K562 (cell line): ENCODE measurements around the gene NIFK. TPM values are rescaled to one million over a fixed set of nuclear protein-coding genes. Genes with fewer than 3 reads are reported as not detected.
A peak's percentile ranks its signal among the peaks of the same experiment; 100 is the strongest.
"Not testable (repeated sequence)": the region's sequence is repeated elsewhere in the genome, so short reads cannot be mapped to it uniquely, and the experiment has no call there.

Source experiments
- ATAC-seq: fragments of 200-7000 bp; cut with Tn5 transposase; 3 replicates; pipeline ENCODE4 v1.9.1; 2020; ENCODE audit warnings: moderate library complexity
- BruUV-seq: library from RNA; stranded (reverse); fragments of 400-500 nt; replicated peaks from 2 replicates; lab custom pipeline; 2021; lab: Mats Ljungman, UMichigan
- CTCF ChIA-PET: fragments of 300-600 bp; formaldehyde crosslinking; extraction: SDS; loops from one replicate; lab custom pipeline; 2021; ENCODE audit warnings: low intra/inter-chr PET ratio; lab: Yijun Ruan, JAX
- POLR2A ChIA-PET: fragments of 300-600, 350-650 bp; sonication (Branson Sonifier 250); formaldehyde crosslinking; extraction: SDS; loops from one replicate; lab custom pipeline; 2021; ENCODE audit warnings: antibody characterized with exemption, inconsistent platforms; lab: Yijun Ruan, JAX
- DNase-seq, 4 experiments: peaks; one replicate each; pipeline versions ENCODE4 v3.0.0 to v3.0.0-alpha.2; 2011 to 2018; ENCODE audit warnings: low spot score in 3 of 4, mixed read lengths in 3 of 4; ENCODE audit errors: extremely low read depth in 1 of 4
- FAIRE-seq: peaks from 2 replicates; lab custom pipeline; 2011; peaks lifted over from hg19 to GRCh38; lab: Jason Lieb, UNC
- H2AFZ ChIP-seq: 2 replicates; pipeline ENCODE4 v1.6.0; 2011; ENCODE audit warnings: low read depth, low read length, control low read depth, inconsistent platforms
- H3K27ac ChIP-seq: fragments of 200-600 bp; 3 replicates; pipeline ENCODE4 v1.8.0; 2011; ENCODE audit warnings: low read depth, mild to moderate bottlenecking, control low read depth, inconsistent platforms, low read length, moderate library complexity, mixed read lengths; ENCODE audit errors: extremely low read depth
- H3K27me3 ChIP-seq, 2 experiments: fragments of 300-600 bp in 1 of 2; 2 replicates in 1 of 2; 3 replicates in 1 of 2; pipeline versions ENCODE4 v1.6.0 to v1.8.0; 2011; ENCODE audit warnings: inconsistent platforms in 2 of 2, low read length in 2 of 2, mild to moderate bottlenecking in 1 of 2, mixed read lengths in 1 of 2, moderate library complexity in 1 of 2; ENCODE audit not compliant: control insufficient read depth in 2 of 2, insufficient read depth in 2 of 2
- H3K36me3 ChIP-seq: fragments of 300-600 bp; 3 replicates; pipeline ENCODE4 v1.8.0; 2011; ENCODE audit warnings: mild to moderate bottlenecking, low read length, inconsistent platforms; ENCODE audit not compliant: control insufficient read depth, insufficient read depth
- H3K4me1 ChIP-seq, 2 experiments: fragments of 200-600 bp in 1 of 2; replicated peaks in 1 of 2; 2 replicates in 1 of 2; 3 replicates in 1 of 2; pipeline versions ENCODE4 v1.5.1 to v1.8.0; 2011; ENCODE audit warnings: inconsistent platforms in 2 of 2, low read length in 2 of 2, mild to moderate bottlenecking in 1 of 2, mixed read lengths in 1 of 2, moderate library complexity in 1 of 2; ENCODE audit not compliant: control insufficient read depth in 2 of 2, insufficient read depth in 2 of 2
- H3K4me2 ChIP-seq: 2 replicates; pipeline ENCODE4 v1.6.1; 2011; ENCODE audit warnings: low read length, control low read depth, inconsistent platforms, mixed read lengths; ENCODE audit not compliant: insufficient read depth
- H3K4me3 ChIP-seq: fragments of 200-600 bp; sonication (generic), shearing (Covaris generic); 2 replicates; pipeline ENCODE4 v1.5.1; 2016; ENCODE audit warnings: control low read depth, inconsistent platforms
- H3K79me2 ChIP-seq: fragments of 200-600 bp; 3 replicates; pipeline ENCODE4 v1.8.0; 2011; ENCODE audit warnings: low read length, inconsistent platforms; ENCODE audit not compliant: control insufficient read depth, insufficient read depth
- H3K9ac ChIP-seq, 2 experiments: 2 replicates each; pipeline versions ENCODE4 v1.6.0 to v1.6.1; 2011; ENCODE audit warnings: low read depth in 2 of 2, low read length in 2 of 2, control low read depth in 1 of 2, inconsistent platforms in 1 of 2, mild to moderate bottlenecking in 1 of 2, mixed read lengths in 1 of 2; ENCODE audit not compliant: insufficient read depth in 1 of 2
- H3K9me1 ChIP-seq: one replicate; pipeline ENCODE4 v1.6.0; 2011; ENCODE audit warnings: inconsistent platforms, mild to moderate bottlenecking, low read length, moderate library complexity; ENCODE audit not compliant: control insufficient read depth, insufficient read depth
- H3K9me3 ChIP-seq: replicated peaks from 2 replicates; pipeline ENCODE4 v1.5.1; 2011; ENCODE audit warnings: low read depth, low read length, inconsistent platforms; ENCODE audit not compliant: control insufficient read depth, insufficient read depth
- H4K20me1 ChIP-seq: replicated peaks from 2 replicates; pipeline ENCODE4 v1.6.1; 2011; ENCODE audit warnings: low read length, inconsistent platforms, mixed read lengths; ENCODE audit not compliant: control insufficient read depth, insufficient read depth
- BCL6 ChIP-seq: fragments of 250-450 bp; sonication (Bioruptor Pico); IDR thresholded peaks from 2 replicates; pipeline ENCODE4 v1.4.0; 2020
- CAMTA2 ChIP-seq: fragments of 250-450 bp; sonication (Bioruptor Pico); conservative IDR thresholded peaks from 2 replicates; pipeline ENCODE4 v1.5.1; 2022
- CLOCK ChIP-seq: fragments of 250-450 bp; sonication (Bioruptor Pico); IDR thresholded peaks from 2 replicates; pipeline ENCODE4 v1.4.0; 2020; ENCODE audit warnings: mild to moderate bottlenecking, moderate library complexity, borderline replicate concordance
- NCOA4 ChIP-seq: fragments of 450-650 bp; IDR thresholded peaks from 2 replicates; pipeline ENCODE4 v1.6.1; 2018; ENCODE audit warnings: mild to moderate bottlenecking; ENCODE audit not compliant: partially characterized antibody
- WGBS: fragments of 100-300 bp; shearing (Covaris generic); methylation state at CpG from one replicate; pipeline ENCODE4 v1.1.6; 2016; ENCODE audit warnings: low coverage, mixed read lengths; ENCODE audit not compliant: insufficient coverage; ENCODE audit errors: missing lambda C conversion rate; 5-methylcytosine and 5-hydroxymethylcytosine counted together
- in situ Hi-C: fragments of 300-500 bp; cut with MboI; formaldehyde crosslinking; loops from 4 replicates; pipeline ENCODE4 v1.15.0; 2018; ENCODE audit warnings: inconsistent platforms, mixed read lengths
- intact Hi-C: fragments of 100-400 bp; cut with micrococcal nuclease; formaldehyde crosslinking; loops from 2 replicates; pipeline ENCODE4 v1.14.2; 2022
- polyA plus RNA-seq, 8 experiments: library from polyadenylated mRNA; depleted of rRNA in 4 of 8; stranded (reverse) in 5 of 8; unstranded in 3 of 8; fragments of >200 nt; fragmentation: Nextera tagmentation in 2 of 8; fragmentation: Illumina TruSeq in 1 of 8; extraction: Ambion mirVana in 2 of 8; extraction: Trizol in 1 of 8; gene quantifications; 2 replicates each; pipeline versions ENCODE4 v1.2.1 to v1.2.3, GENCODE V29; 2011 to 2014; ENCODE audit warnings: inconsistent platforms in 1 of 8, missing spikeins in 1 of 8
- total RNA-seq, 7 experiments: library from RNA; depleted of rRNA in 6 of 7; stranded (reverse); fragments of >200 nt in 6 of 7; fragmentation: Illumina TruSeq in 2 of 7; extraction: Trizol in 2 of 7; gene quantifications; 2 replicates each; pipeline versions ENCODE4 v1.2.1 to v1.2.3, GENCODE V29; 2011 to 2021; ENCODE audit warnings: low replicate concordance in 1 of 7

Gene NIFK
- total and polyA plus RNA-seq, 9 of the 15 experiments (the other 6 are each of a cell fraction or from before 2014, with no cell fraction given), result 60.2 to 426 (median 183) TPM

DNA sequence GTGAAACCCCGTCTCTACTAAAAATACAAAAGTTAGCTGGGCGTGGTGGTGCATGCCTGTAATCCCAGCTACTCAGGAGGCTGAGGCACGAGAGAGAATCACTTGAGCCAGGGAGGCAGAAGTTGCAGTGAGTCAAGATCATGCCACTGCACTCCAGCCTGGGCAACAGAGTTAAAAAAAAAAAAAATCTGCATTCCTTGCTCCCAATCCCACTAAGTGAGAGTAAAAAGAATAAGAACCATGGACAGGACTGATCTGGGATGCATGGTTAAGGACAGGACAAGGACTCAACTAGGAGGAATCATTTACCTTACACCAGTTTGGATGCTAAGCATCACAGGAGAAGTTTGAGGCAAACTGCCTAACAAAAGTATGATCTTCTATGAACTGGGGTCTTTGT, 25.2 kb downstream of the NIFK start:
- in situ Hi-C loops, FAIRE-seq, CTCF ChIA-PET: not testable (repeated sequence)

DNA sequence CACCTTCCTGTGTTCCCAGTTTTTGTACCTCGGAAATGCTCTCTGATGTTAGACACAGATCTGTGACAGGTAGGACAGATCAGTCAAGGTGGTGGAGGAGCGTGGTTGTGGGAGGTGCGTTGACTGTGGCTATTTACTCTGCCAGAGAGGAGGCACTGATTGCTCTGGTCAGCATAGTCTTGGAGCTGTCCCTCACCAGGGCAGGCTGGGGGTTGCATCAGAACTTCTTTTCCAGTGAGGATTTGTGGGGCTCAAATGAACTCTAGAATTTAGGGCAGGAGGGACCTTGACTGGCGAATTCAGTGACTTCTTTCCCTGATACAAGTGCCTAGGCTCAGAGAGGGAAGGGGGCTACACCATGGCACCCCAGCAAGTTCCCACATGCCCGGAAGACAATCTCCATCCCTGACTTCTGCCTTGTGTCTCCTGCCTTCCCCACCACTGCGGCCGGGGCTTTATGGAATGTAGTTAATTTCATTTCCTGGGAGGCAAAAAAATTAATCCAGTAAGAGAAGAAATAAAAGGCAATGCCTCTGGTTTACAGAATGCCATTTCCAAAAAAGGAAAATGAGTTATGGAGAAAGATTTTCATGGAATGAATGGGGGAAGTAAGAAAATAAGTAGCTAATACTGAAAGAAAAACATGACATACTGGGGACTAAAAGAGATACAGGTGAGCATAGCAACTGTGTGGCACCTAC, 26.1 kb downstream of the NIFK start:
- no peaks in the 10 kb centered on the region for H3K79me2 ChIP-seq
- H4K20me1 ChIP-seq, result no peaks in the 10 kb centered on the region
- no peaks in the 10 kb centered on the region for H3K9me1 ChIP-seq
- CTCF ChIA-PET, result no interaction called here
- no peaks in the 10 kb centered on the region for H3K9me3 ChIP-seq
- no peak for FAIRE-seq
- H3K9ac ChIP-seq, result no peak overlapping the region
- intact Hi-C loops (loop anchor here (10.0 kb wide), 1 partner anchor 626 kb away; no protein-coding TSS in a partner anchor), in situ Hi-C loops (no loop called here)
- TF ChIP-seq CAMTA2 (CRISPR knock-in tag) (no peak), CLOCK (no peak), BCL6 (CRISPR knock-in tag) (no peak), NCOA4 (no peak)
- H3K36me3 ChIP-seq, result no peaks in the 10 kb centered on the region
- no TSS peak for BruUV-seq
- H2AFZ ChIP-seq, result no peak overlapping the region
- peak in 1 of 4 experiments; percentile 4 for DNase-seq
- POLR2A ChIA-PET, result no interaction called here
- H3K4me2 ChIP-seq, result no peak overlapping the region
- peaks cover 3 to 9% of the 10 kb centered on the region in 2 experiments; a peak in 2 of 5 replicates for H3K27me3 ChIP-seq
- 20% methylated on average over 7 of the region's 7 CpGs for WGBS
- H3K27ac ChIP-seq, result no peak overlapping the region
- no peak overlapping the region for H3K4me3 ChIP-seq
- no peak for ATAC-seq
- H3K4me1 ChIP-seq, result no peaks in the 10 kb centered on the region

More for the DNA sequence above, 25.2 kb downstream of the NIFK start:
- H4K20me1 ChIP-seq, DNase-seq, H3K4me2 ChIP-seq, H3K4me1 ChIP-seq, H2AFZ ChIP-seq, H3K27ac ChIP-seq, H3K79me2 ChIP-seq, BruUV-seq, POLR2A ChIA-PET, H3K9me1 ChIP-seq, H3K36me3 ChIP-seq, H3K9ac ChIP-seq, ATAC-seq, H3K4me3 ChIP-seq, H3K9me3 ChIP-seq, H3K27me3 ChIP-seq: not testable (repeated sequence)
- 17% methylated on average over 2 of the region's 3 CpGs for WGBS
- intact Hi-C loops, result loop anchor here (10.0 kb wide), 1 partner anchor 627 kb away; no protein-coding TSS in a partner anchor
